GM04504 (cell line): ENCODE measurements around the gene FBXO24.

Experiments used
- DNase-seq: peaks from one replicate; pipeline ENCODE4 v3.0.0-alpha.2; 2012; ENCODE audit warnings: low read depth

FBXO24 gene

GRCh38 chr7:100590077-100590737 lies 4.1 kb downstream of the FBXO24 start:
- no peak for DNase-seq

DNA sequence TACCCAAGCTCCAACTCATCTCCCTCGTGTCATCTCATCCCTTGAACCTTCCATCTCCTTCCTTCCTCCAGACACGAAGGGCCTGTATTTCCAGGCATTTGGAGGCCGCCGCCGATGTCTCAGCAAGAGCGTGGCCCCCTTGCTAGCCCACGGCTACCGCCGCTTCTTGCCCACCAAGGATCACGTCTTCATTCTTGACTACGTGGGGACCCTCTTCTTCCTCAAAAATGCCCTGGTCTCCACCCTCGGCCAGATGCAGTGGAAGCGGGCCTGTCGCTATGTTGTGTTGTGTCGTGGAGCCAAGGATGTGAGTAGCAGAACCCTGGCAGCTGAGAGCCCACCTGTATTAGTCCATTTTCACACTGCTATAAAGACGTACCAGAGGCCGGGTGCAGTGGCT lies 5.5 kb downstream of the FBXO24 start:
- DNase-seq, result no peak

DNA sequence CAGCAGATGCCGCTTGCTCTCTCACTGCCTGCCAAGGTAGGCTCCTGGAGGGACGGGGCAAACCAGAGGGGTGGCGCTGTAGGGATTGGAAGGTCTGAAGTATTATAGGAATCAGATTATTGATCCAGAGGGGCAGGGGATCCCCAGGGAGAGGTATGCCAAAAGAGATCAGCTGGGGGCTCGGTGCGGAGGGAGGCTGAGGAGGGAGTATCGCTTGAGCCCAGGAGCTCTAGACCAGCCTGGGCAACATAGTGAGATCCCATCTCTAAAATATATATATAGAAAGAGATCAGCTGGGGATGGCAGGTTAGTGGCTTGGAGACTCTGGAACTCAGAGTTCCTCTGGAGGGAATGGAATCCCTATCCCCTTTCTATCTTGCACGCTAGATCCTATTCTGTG lies 9.1 kb downstream of the FBXO24 start:
- DNase-seq, result no peak

- DNase-seq, result no peak
These were observed 12.3 kb downstream of the FBXO24 start for GRCh38 chr7:100598425-100598824.

DNA sequence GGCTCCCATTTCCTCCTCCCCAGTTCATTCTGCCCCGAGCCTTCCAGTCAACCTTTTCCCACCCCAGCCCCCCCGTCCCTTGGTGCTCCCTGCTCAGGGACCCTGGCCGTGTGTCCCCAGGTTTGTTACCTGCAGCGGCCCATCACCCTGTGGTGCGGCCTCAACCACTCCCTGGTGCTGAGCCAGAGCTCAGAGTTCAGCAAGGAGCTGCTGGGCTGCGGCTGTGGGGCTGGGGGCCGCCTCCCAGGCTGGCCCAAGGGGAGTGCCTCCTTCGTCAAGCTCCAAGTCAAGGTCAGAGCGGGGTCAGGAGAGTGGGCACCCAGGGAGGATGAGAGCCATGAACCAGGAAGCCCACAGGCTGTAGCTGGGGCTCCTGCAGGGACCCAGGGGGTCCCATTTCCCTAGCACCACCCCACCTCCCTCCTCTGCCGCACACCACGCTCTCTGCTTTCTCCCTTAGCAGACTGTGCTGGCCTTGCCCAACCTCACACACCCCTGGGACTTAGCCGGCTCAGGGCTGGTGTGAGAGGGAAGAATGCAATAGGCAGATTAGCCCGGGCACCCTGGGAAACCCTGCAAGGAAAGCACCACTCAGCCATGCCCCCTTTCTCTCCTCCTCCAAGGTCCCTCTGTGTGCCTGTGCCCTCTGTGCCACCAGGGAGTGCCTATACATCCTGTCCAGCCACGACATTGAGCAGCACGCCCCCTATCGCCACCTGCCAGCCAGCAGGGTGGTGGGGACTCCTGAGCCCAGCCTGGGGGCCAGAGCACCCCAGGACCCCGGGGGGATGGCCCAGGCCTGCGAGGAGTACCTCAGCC lies 14.0 kb downstream of the FBXO24 start:
- no peak for DNase-seq

DNA sequence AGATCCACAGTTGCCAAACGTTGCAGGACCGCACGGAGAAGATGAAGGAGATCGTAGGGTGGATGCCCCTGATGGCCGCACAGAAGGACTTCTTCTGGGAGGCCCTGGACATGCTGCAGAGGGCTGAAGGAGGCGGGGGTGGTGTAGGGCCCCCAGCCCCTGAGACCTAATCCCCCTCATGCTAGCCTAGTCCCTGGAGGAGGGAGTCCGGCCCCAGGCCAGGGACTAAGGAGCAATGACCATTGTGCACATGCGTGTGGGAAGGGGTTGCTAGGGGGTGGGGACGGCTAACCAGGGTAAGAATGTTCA lies 14.6 kb downstream of the FBXO24 start:
- DNase-seq, result no peak

GRCh38 chr7:100602889-100603725 lies 17.0 kb downstream of the FBXO24 start:
- DNase-seq, result peak; percentile 84

DNA sequence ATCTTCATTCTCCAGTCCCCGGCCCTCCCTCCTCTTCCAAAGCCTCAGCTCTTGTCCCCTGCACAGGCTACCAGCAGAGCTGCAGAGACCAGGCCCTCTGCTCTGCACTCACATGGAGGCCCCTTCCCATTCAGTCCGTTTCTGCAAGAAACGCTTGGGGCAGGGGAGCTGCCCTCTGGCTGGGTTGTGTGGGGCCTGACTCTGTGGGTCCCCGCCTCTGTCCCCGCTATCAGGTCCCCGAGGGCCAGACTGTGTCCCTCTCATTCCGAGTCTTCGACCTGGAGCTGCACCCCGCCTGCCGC lies 17.5 kb downstream of the FBXO24 start:
- no peak for DNase-seq

- DNase-seq, result no peak
These were observed 18.2 kb downstream of the FBXO24 start for GRCh38 chr7:100604028-100604975.

DNA sequence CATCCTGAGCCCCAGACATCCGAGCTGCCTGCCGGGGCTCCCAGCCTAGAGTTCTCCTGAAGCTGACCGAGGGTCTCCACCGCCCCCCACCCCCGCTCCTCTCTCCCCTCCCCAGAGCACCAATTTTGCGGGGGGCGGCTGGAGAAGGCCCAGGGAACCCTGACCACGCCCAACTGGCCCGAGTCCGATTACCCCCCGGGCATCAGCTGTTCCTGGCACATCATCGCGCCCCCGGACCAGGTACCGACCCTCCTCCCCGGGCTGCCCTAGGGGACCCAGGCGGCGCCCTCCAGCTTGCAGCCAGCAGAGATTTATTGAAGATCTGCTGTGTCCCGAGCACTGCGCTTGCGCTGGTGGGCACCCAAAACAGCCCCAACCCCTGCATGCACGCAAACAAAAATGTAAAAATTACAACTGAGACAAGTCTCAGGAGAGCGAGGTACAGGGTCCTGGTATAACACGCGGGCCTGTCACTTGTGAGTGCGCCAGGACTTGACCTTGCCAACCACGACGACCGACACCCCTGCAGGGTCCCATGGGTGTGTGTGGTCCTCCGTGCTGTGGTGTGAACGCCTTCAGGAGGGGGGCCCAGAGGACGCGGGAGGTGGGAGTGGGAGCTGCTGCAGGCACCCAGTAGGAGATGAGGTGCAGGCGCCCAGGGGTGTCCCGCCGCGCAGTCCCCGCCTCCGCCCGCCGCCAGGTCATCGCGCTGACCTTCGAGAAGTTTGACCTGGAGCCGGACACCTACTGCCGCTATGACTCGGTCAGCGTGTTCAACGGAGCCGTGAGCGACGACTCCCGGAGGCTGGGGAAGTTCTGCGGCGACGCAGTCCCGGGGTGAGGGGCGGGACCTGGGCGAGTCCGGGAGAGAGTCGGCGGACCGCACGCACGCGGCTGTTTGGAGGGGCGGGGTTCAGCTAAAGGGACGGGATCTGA lies 19.1 kb downstream of the FBXO24 start:
- DNase-seq, result no peak

- DNase-seq, result no peak
These were observed 20.2 kb downstream of the FBXO24 start for GRCh38 chr7:100606313-100606712.

DNA sequence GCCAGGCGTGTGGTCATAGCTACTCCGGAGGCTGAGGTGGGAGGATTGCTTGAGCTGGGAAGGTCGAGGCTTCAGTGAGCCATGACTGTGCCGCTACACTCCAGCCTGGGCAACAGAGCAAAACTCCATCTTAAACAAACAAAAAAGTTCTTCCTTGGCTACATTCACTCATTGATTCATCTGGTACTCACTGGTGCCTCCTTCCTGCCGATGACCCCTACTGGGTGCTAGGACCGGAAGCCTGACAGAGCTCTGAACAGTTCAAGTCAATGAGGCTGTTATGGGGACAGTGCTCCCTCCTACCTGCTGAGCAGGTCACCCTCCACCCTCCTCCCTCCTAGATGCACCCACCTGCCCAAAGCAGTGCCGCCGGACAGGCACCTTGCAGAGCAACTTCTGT lies 21.0 kb downstream of the FBXO24 start:
- DNase-seq, result no peak

GRCh38 chr7:100609958-100610357 lies 23.8 kb downstream of the FBXO24 start:
- no peak for DNase-seq

DNA sequence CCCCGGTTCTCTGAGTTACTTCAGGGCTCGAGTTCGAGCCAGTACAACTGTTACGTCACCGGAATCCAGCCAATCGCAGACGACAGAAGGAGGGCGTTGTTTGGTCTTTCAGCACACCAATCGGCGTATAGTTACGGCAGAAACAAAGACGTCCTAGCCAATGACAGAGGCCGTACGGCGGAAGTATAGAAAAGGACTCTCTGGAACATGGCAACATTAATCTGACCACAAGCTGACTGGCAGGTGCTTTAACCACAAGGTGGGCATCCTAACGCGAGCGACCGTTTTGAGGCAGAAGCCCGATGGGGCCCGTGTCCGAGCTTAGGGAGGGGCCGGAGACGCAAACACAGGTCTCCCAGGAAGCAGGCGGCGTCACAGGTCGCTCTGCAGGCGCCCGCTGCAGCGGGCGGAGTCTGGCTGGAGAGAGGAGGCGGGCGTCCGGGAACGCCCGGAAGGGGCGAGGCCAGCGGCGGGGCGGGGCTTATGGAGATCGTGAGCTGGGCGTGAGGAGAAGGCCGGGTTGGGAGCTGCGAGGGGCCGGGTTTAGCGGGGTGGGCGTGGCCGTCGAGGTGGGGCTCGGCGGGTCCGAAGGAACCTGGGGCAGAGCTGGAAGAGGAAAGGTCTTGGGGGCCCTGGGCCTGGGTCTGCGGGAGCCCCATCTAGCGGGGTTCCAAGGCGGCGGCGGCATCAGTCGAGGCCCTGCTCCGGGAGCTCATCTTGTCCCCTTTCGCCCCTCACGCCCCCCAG lies 26.0 kb downstream of the FBXO24 start, which contains the start of gene MOSPD3:
MOSPD3 (plus strand) TSS at position 558 of the 747 bp plus-strand sequence. CDS start 252 bp downstream, outside the sequence.
- DNase-seq, result peak; percentile 98

GRCh38 chr7:100612730-100613390 lies 26.7 kb downstream of the FBXO24 start:
- no peak for DNase-seq

GRCh38 chr7:100613412-100614175 lies 27.5 kb downstream of the FBXO24 start:
- no peak for DNase-seq

DNA sequence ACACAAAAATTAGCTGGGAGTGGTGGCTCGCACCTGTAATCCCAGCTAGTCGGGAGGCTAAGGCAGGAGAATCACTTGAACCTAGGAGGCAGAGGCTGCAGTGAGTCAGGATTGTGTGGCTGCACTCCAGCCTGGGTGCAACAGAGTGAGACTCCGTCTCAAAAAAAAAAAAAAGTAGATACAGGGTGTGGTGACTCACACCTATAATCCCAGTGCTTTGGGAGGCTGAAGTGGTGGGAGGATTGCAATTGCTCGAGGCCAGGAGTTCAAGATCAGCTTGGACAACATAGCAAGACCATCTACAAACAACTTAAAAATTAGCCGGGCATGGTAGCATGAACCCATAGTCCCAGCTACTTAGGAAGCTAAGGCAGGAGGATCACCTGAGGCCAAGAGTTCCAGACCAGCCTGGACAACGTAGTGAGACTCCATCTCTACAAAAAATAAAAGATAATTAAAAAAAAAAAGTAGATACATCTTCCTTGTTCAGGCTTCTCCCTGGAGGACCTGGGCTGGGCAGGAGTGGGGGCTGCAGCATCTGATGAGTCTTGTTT lies 28.3 kb downstream of the FBXO24 start:
- no peak for DNase-seq

GRCh38 chr7:100620239-100620638 lies 34.1 kb downstream of the FBXO24 start:
- DNase-seq, result no peak
